CD14-positive monocyte (primary cell): ENCODE measurements around the gene MRLN. TPM values are rescaled to one million over a fixed set of nuclear protein-coding genes. Genes with fewer than 3 reads are reported as not detected.

Experiments
- DNase-seq, 3 donors: peaks; one replicate each; pipeline ENCODE4 v3.0.0-alpha.2; 2011 to 2022
- H2AFZ ChIP-seq: 2 replicates; pipeline ENCODE4 v1.6.0; 2012; ENCODE audit warnings: mild to moderate bottlenecking, low read depth, low read length, inconsistent platforms; ENCODE audit not compliant: insufficient read depth, poor library complexity, severe bottlenecking
- H3K27ac ChIP-seq, 2 donors: 1 replicate in 1 of 2; 2 replicates in 1 of 2; pipeline ENCODE4 v1.5.1; 2012 to 2013; ENCODE audit warnings: low read length in 2 of 2, control low read depth in 1 of 2, inconsistent platforms in 1 of 2, low read depth in 1 of 2, mild to moderate bottlenecking in 1 of 2
- H3K27me3 ChIP-seq, 2 donors: one replicate each; pipeline versions ENCODE4 v1.6.0 to v1.6.1; 2011 to 2013; ENCODE audit warnings: low read length in 2 of 2; ENCODE audit not compliant: control insufficient read depth in 2 of 2, insufficient read depth in 2 of 2
- H3K36me3 ChIP-seq, 2 donors: replicated peaks in 1 of 2; 1 replicate in 1 of 2; 2 replicates in 1 of 2; pipeline versions ENCODE4 v1.5.1 to v1.6.1; 2012 to 2013; ENCODE audit warnings: low read length in 2 of 2, control low read depth in 1 of 2, inconsistent platforms in 1 of 2, mild to moderate bottlenecking in 1 of 2; ENCODE audit not compliant: insufficient read depth in 2 of 2, control insufficient read depth in 1 of 2
- H3K4me1 ChIP-seq, 2 donors: 1 replicate in 1 of 2; 2 replicates in 1 of 2; pipeline versions ENCODE4 v1.5.1 to v1.6.1; 2012 to 2013; ENCODE audit warnings: low read length in 2 of 2, control low read depth in 1 of 2, inconsistent platforms in 1 of 2, mild to moderate bottlenecking in 1 of 2, moderate library complexity in 1 of 2; ENCODE audit not compliant: insufficient read depth in 2 of 2, control insufficient read depth in 1 of 2
- H3K4me2 ChIP-seq: replicated peaks from 2 replicates; pipeline ENCODE3; 2012; ENCODE audit warnings: low read length, moderate library complexity, mild to moderate bottlenecking; ENCODE audit not compliant: poor library complexity, severe bottlenecking; ENCODE audit errors: extremely low read depth
- H3K4me3 ChIP-seq, 3 experiments: fragments of 200-600 bp in 1 of 3; sonication (generic) in 1 of 3; replicated peaks in 1 of 3; 1 replicate in 2 of 3; 2 replicates in 1 of 3; pipeline ENCODE4 v1.5.1; 2011 to 2013; ENCODE audit warnings: low read length in 3 of 3, mild to moderate bottlenecking in 3 of 3, control low read depth in 2 of 3, low read depth in 2 of 3, inconsistent platforms in 1 of 3, moderate library complexity in 1 of 3
- H3K79me2 ChIP-seq: 2 replicates; pipeline ENCODE4 v1.6.0; 2012; ENCODE audit warnings: mild to moderate bottlenecking, control low read depth, inconsistent platforms, low read length, moderate library complexity; ENCODE audit not compliant: insufficient read depth
- H3K9ac ChIP-seq: 2 replicates; pipeline ENCODE4 v1.6.0; 2017; ENCODE audit warnings: low read length, mild to moderate bottlenecking; ENCODE audit not compliant: insufficient read depth, poor library complexity, severe bottlenecking
- H3K9me3 ChIP-seq, 2 donors: replicated peaks in 1 of 2; 1 replicate in 1 of 2; 2 replicates in 1 of 2; pipeline versions ENCODE4 v1.5.1 to v1.6.1; 2012 to 2013; ENCODE audit warnings: low read length in 2 of 2, control low read depth in 1 of 2; ENCODE audit not compliant: control insufficient read depth in 1 of 2, insufficient read depth in 1 of 2
- H4K20me1 ChIP-seq: 2 replicates; pipeline ENCODE4 v1.6.0; 2012; ENCODE audit warnings: mild to moderate bottlenecking, low read length, control low read depth, moderate library complexity; ENCODE audit not compliant: insufficient read depth
- H3K27ac Mint-ChIP-seq, 7 donors: one replicate each; pipeline ENCODE4 v1.8.0; 2020; ENCODE audit warnings: mild to moderate bottlenecking in 7 of 7, mixed read lengths in 7 of 7, moderate library complexity in 6 of 7, inconsistent platforms in 2 of 7
- H3K27me3 Mint-ChIP-seq, 3 donors: one replicate each; pipeline ENCODE4 v1.8.0; 2021 to 2022; ENCODE audit warnings: low read depth in 3 of 3, mild to moderate bottlenecking in 3 of 3, mixed read lengths in 3 of 3, moderate library complexity in 3 of 3, inconsistent platforms in 1 of 3
- H3K36me3 Mint-ChIP-seq, 2 donors: one replicate each; pipeline ENCODE4 v1.8.0; 2020; ENCODE audit warnings: mixed read lengths in 2 of 2, inconsistent platforms in 1 of 2, mild to moderate bottlenecking in 1 of 2
- H3K4me1 Mint-ChIP-seq: one replicate; pipeline ENCODE4 v1.8.0; 2020; ENCODE audit warnings: mild to moderate bottlenecking, mixed read lengths
- H3K4me3 Mint-ChIP-seq, 2 donors: one replicate each; pipeline ENCODE4 v1.8.0; 2020; ENCODE audit warnings: mild to moderate bottlenecking in 2 of 2, mixed read lengths in 2 of 2, moderate library complexity in 1 of 2
- H3K9me3 Mint-ChIP-seq, 7 donors: one replicate each; pipeline ENCODE4 v1.8.0; 2020 to 2022; ENCODE audit warnings: mixed read lengths in 7 of 7, mild to moderate bottlenecking in 6 of 7, moderate library complexity in 6 of 7, inconsistent platforms in 2 of 7
- CTCF ChIP-seq: fragments of 200-600 bp; IDR thresholded peaks from one replicate; pipeline ENCODE4 v1.8.0; 2022; ENCODE audit warnings: antibody characterized with exemption, mild to moderate bottlenecking
- WGBS: methylation state at CpG from one replicate; pipeline ENCODE4 v1.1.5; 2013; ENCODE audit warnings: missing lambda C conversion rate; ENCODE audit not compliant: insufficient coverage; 5-methylcytosine and 5-hydroxymethylcytosine counted together
- intact Hi-C, 2 donors: fragments of 100-400 bp; cut with micrococcal nuclease; formaldehyde crosslinking; loops; one replicate each; pipeline versions ENCODE4 v1.15.0 to v1.15.1; 2023
- polyA plus RNA-seq, 3 donors: library from polyadenylated mRNA; depleted of rRNA in 1 of 3; unstranded in 2 of 3; stranded (reverse) in 1 of 3; fragments of 300-500 nt in 2 of 3; fragments of >200 nt in 1 of 3; fragmentation: Illumina TruSeq in 2 of 3; gene quantifications; 1 replicate in 2 of 3; 2 replicates in 1 of 3; pipeline ENCODE4 v1.2.3, GENCODE V29; 2012 to 2021

Gene MRLN
- polyA plus RNA-seq, 3 donors = not detected

- Mint-ChIP-seq H3K27ac (no peak overlapping the region), H3K4me1 (no peaks in the 10 kb centered on the region), H3K36me3 (no peaks in the 10 kb centered on the region), H3K4me3 (no peak overlapping the region), H3K9me3 (peaks cover 1 to 7% (median 3%) of the 10 kb centered on the region in 7 donors), H3K27me3 (peaks cover 0 to 2% (median 0%) of the 10 kb centered on the region in 3 donors)
- Histone ChIP-seq H3K9me3 (no peaks in the 10 kb centered on the region), H3K4me1 (no peaks in the 10 kb centered on the region), H2AFZ (no peak overlapping the region), H3K4me3 (no peak overlapping the region), H3K36me3 (no peaks in the 10 kb centered on the region), H3K27ac (no peak overlapping the region), H3K79me2 (no peaks in the 10 kb centered on the region), H4K20me1 (no peaks in the 10 kb centered on the region), H3K9ac (no peak overlapping the region), H3K4me2 (no peak overlapping the region), H3K27me3 (no peaks in the 10 kb centered on the region)
- DNase-seq = no peak
- intact Hi-C loops = no loop called here
- WGBS = 100% methylated on average over 2 of the region's 3 CpGs
- TF ChIP-seq CTCF = no peak
These were observed 28.9 kb downstream of the MRLN start for GRCh38 chr10:59724098-59724938.

GRCh38 chr10:59720377-59720776, 32.9 kb downstream of the MRLN start:
- Histone ChIP-seq H3K9ac (no peak overlapping the region), H3K4me1 (no peaks in the 10 kb centered on the region), H3K9me3 (no peaks in the 10 kb centered on the region), H3K4me3 (no peak overlapping the region), H4K20me1 (no peaks in the 10 kb centered on the region), H3K36me3 (no peaks in the 10 kb centered on the region), H3K27me3 (no peaks in the 10 kb centered on the region), H2AFZ (no peak overlapping the region), H3K79me2 (no peaks in the 10 kb centered on the region), H3K4me2 (no peak overlapping the region), H3K27ac (no peak overlapping the region)
- H3K27ac Mint-ChIP-seq = no peak overlapping the region
- H3K4me3 Mint-ChIP-seq = no peak overlapping the region
- H3K36me3 Mint-ChIP-seq = no peaks in the 10 kb centered on the region
- TF ChIP-seq CTCF = no peak
- peaks cover 0 to 2% (median 0%) of the 10 kb centered on the region in 3 donors for H3K27me3 Mint-ChIP-seq
- H3K9me3 Mint-ChIP-seq = peaks cover 0 to 7% (median 3%) of the 10 kb centered on the region in 7 donors
- DNase-seq = no peak
- intact Hi-C loops = no loop called here
- no peaks in the 10 kb centered on the region for H3K4me1 Mint-ChIP-seq
